IPS-NIHi7 (cell line): ENCODE data around the gene STOM.

Experiments used
- DNase-seq: peaks from one replicate; pipeline ENCODE4 v3.0.0; 2012; ENCODE audit warnings: mixed read lengths; ENCODE audit errors: extremely low spot score

STOM gene

GRCh38 chr9:121371495-121372061 lies 1.5 kb upstream of the STOM start:
- no peak for DNase-seq

- no peak for DNase-seq
These were observed 1.3 kb downstream of the STOM start for GRCh38 chr9:121368745-121369144.

- no peak for DNase-seq
These were observed 1.9 kb downstream of the STOM start for GRCh38 chr9:121368138-121368522.

GRCh38 chr9:121367306-121368137 lies 2.5 kb downstream of the STOM start:
- DNase-seq = no peak

- DNase-seq = no peak
These were observed 3.3 kb downstream of the STOM start for GRCh38 chr9:121366611-121367192.

GRCh38 chr9:121365564-121365963 lies 4.5 kb downstream of the STOM start:
- no peak for DNase-seq

- no peak for DNase-seq
These were observed 5.2 kb downstream of the STOM start for GRCh38 chr9:121364886-121365285.

GRCh38 chr9:121364077-121364476 lies 6.0 kb downstream of the STOM start:
- DNase-seq = no peak

GRCh38 chr9:121363622-121363961 lies 6.5 kb downstream of the STOM start:
- DNase-seq = no peak

GRCh38 chr9:121362813-121363621 lies 7.0 kb downstream of the STOM start:
- no peak for DNase-seq

- DNase-seq = no peak
These were observed 9.3 kb downstream of the STOM start for GRCh38 chr9:121360601-121361374.

GRCh38 chr9:121359351-121360294 lies 10.4 kb downstream of the STOM start:
- DNase-seq = no peak

GRCh38 chr9:121358751-121359150 lies 11.3 kb downstream of the STOM start:
- no peak for DNase-seq

- no peak for DNase-seq
These were observed 13.0 kb downstream of the STOM start for GRCh38 chr9:121357011-121357410.

- no peak for DNase-seq
These were observed 15.3 kb downstream of the STOM start for GRCh38 chr9:121354762-121355161.

- no peak for DNase-seq
These were observed 15.9 kb downstream of the STOM start for GRCh38 chr9:121354141-121354540.

- DNase-seq = no peak
These were observed 16.6 kb downstream of the STOM start for GRCh38 chr9:121353241-121354061.

- DNase-seq = no peak
These were observed 19.0 kb downstream of the STOM start for GRCh38 chr9:121350993-121351561.

GRCh38 chr9:121350036-121350435 lies 20.0 kb downstream of the STOM start:
- DNase-seq = no peak
